HEK293 (cell line): ENCODE measurements around the gene RHOB.

Experiments
- CTCF ChIA-PET: fragments of 350-600 bp; formaldehyde crosslinking; extraction: SDS; loops from one replicate; lab custom pipeline; 2021; ENCODE audit warnings: antibody characterized with exemption; lab: Yijun Ruan, JAX
- POLR2A ChIA-PET: fragments of 300-600 bp; formaldehyde crosslinking; extraction: SDS; loops from one replicate; lab custom pipeline; 2020; ENCODE audit warnings: antibody characterized with exemption, inconsistent platforms; lab: Yijun Ruan, JAX
- H3K27ac ChIP-seq: fragments of 200-500 bp; sonication (Bioruptor generic); 2 replicates; pipeline ENCODE4 v1.5.1; 2014; ENCODE audit warnings: low read depth, low read length, control low read depth, inconsistent platforms; ENCODE audit errors: extremely low read depth
- H3K36me3 ChIP-seq, 2 experiments: fragments of 200-500 bp in 1 of 2; sonication (Bioruptor generic) in 1 of 2; 1 replicate in 1 of 2; 2 replicates in 1 of 2; pipeline ENCODE4 v1.5.1; 2014 to 2017; ENCODE audit warnings: inconsistent platforms in 2 of 2, low read length in 2 of 2; ENCODE audit not compliant: control insufficient read depth in 2 of 2, insufficient read depth in 1 of 2
- H3K4me1 ChIP-seq: fragments of 200-500 bp; sonication (Bioruptor generic); 2 replicates; pipeline ENCODE4 v1.5.1; 2014; ENCODE audit warnings: mild to moderate bottlenecking, low read length, inconsistent platforms; ENCODE audit not compliant: control insufficient read depth, insufficient read depth
- H3K4me3 ChIP-seq: 2 replicates; pipeline ENCODE4 v1.5.1; 2011; ENCODE audit warnings: low read depth, mild to moderate bottlenecking, control low read depth, low read length, moderate library complexity
- H3K9me3 ChIP-seq: fragments of 200-500 bp; sonication (Bioruptor generic); 2 replicates; pipeline ENCODE4 v1.5.1; 2014; ENCODE audit warnings: low read depth, low read length, inconsistent platforms; ENCODE audit not compliant: control insufficient read depth, insufficient read depth
- CTCF ChIP-seq: fragments of 450-650 bp; formaldehyde crosslinking; IDR thresholded peaks from 2 replicates; pipeline ENCODE4 v1.5.1; 2016; ENCODE audit warnings: missing biosample characterization, missing genetic modification characterization
- GLI4 ChIP-seq: fragments of 450-650 bp; formaldehyde crosslinking; IDR thresholded peaks from 2 replicates; pipeline ENCODE4 v1.5.1; 2016; ENCODE audit warnings: missing biosample characterization, missing genetic modification characterization
- HOXA7 ChIP-seq: sonication (generic); formaldehyde crosslinking; IDR thresholded peaks from 2 replicates; pipeline ENCODE4 v1.8.1; 2022; ENCODE audit warnings: missing genetic modification reagents, borderline replicate concordance
- KLF10 ChIP-seq: fragments of 450-650 bp; IDR thresholded peaks from 2 replicates; pipeline ENCODE4 v1.5.1; 2018; ENCODE audit warnings: missing biosample characterization, mild to moderate bottlenecking, missing genetic modification characterization
- KLF8 ChIP-seq: fragments of 450-650 bp; formaldehyde crosslinking; IDR thresholded peaks from 2 replicates; pipeline ENCODE4 v1.5.1; 2016; ENCODE audit warnings: missing biosample characterization, missing genetic modification characterization
- MEIS1 ChIP-seq: sonication (generic); formaldehyde crosslinking; IDR thresholded peaks from 2 replicates; pipeline ENCODE4 v1.8.1; 2022; ENCODE audit warnings: missing genetic modification reagents, mild to moderate bottlenecking, borderline replicate concordance
- PRDM1 ChIP-seq: fragments of 450-650 bp; formaldehyde crosslinking; IDR thresholded peaks from 2 replicates; pipeline ENCODE4; 2016; ENCODE audit warnings: missing biosample characterization, missing genetic modification characterization
- YY2 ChIP-seq: fragments of 450-650 bp; formaldehyde crosslinking; IDR thresholded peaks from 2 replicates; pipeline ENCODE4 v1.5.1; 2016; ENCODE audit warnings: missing biosample characterization, missing genetic modification characterization
- ZBTB17 ChIP-seq: fragments of 450-650 bp; formaldehyde crosslinking; IDR thresholded peaks from 2 replicates; pipeline ENCODE4 v1.5.1; 2016; ENCODE audit warnings: missing biosample characterization, missing genetic modification characterization
- ZBTB21 ChIP-seq: fragments of 450-650 bp; formaldehyde crosslinking; IDR thresholded peaks from 2 replicates; pipeline ENCODE4 v1.5.1; 2017; ENCODE audit warnings: missing biosample characterization, missing genetic modification characterization
- ZNF121 ChIP-seq: fragments of 450-650 bp; formaldehyde crosslinking; IDR thresholded peaks from 2 replicates; pipeline ENCODE4 v1.5.1; 2016; ENCODE audit warnings: missing biosample characterization, missing genetic modification characterization
- ZNF148 ChIP-seq: fragments of 450-650 bp; formaldehyde crosslinking; IDR thresholded peaks from 2 replicates; pipeline ENCODE4 v1.5.0; 2017; ENCODE audit warnings: missing biosample characterization, missing genetic modification characterization, borderline replicate concordance
- ZNF23 ChIP-seq: fragments of 450-650 bp; formaldehyde crosslinking; IDR thresholded peaks from 2 replicates; pipeline ENCODE4 v1.5.1; 2016; ENCODE audit warnings: missing biosample characterization, missing genetic modification characterization, borderline replicate concordance
- ZNF26 ChIP-seq: fragments of 450-650 bp; formaldehyde crosslinking; IDR thresholded peaks from 2 replicates; pipeline ENCODE4 v1.5.1; 2016; ENCODE audit warnings: missing biosample characterization, missing genetic modification characterization
- ZNF426 ChIP-seq: fragments of 450-650 bp; formaldehyde crosslinking; IDR thresholded peaks from 2 replicates; pipeline ENCODE4 v1.5.1; 2017; ENCODE audit warnings: missing biosample characterization, missing genetic modification characterization, mild to moderate bottlenecking, inconsistent platforms, moderate library complexity
- ZNF48 ChIP-seq: fragments of 450-650 bp; formaldehyde crosslinking; IDR thresholded peaks from 2 replicates; pipeline ENCODE4 v1.5.1; 2016; ENCODE audit warnings: missing biosample characterization, missing genetic modification characterization
- ZNF488 ChIP-seq: fragments of 450-650 bp; formaldehyde crosslinking; IDR thresholded peaks from 2 replicates; pipeline ENCODE4 v1.5.1; 2016; ENCODE audit warnings: missing biosample characterization, missing genetic modification characterization
- ZNF513 ChIP-seq: fragments of 450-650 bp; IDR thresholded peaks from 2 replicates; pipeline ENCODE4 v1.5.1; 2018; ENCODE audit warnings: missing biosample characterization, missing genetic modification characterization
- ZNF530 ChIP-seq: fragments of 450-650 bp; formaldehyde crosslinking; IDR thresholded peaks from 2 replicates; pipeline ENCODE4 v1.5.1; 2016; ENCODE audit warnings: low read depth, missing biosample characterization, missing genetic modification characterization
- ZNF623 ChIP-seq: fragments of 450-650 bp; formaldehyde crosslinking; IDR thresholded peaks from 2 replicates; pipeline ENCODE4 v1.5.1; 2016; ENCODE audit warnings: missing biosample characterization, missing genetic modification characterization
- ZNF624 ChIP-seq: fragments of 450-650 bp; formaldehyde crosslinking; IDR thresholded peaks from 2 replicates; pipeline ENCODE4 v1.5.1; 2017; ENCODE audit warnings: missing biosample characterization, missing genetic modification characterization
- ZNF629 ChIP-seq: fragments of 450-650 bp; formaldehyde crosslinking; IDR thresholded peaks from 2 replicates; pipeline ENCODE4 v1.5.1; 2017; ENCODE audit warnings: missing biosample characterization, missing genetic modification characterization
- ZNF768 ChIP-seq: fragments of 450-650 bp; formaldehyde crosslinking; IDR thresholded peaks from 2 replicates; pipeline ENCODE4 v1.5.1; 2018; ENCODE audit warnings: missing biosample characterization, mild to moderate bottlenecking, missing genetic modification characterization
- ZNF830 ChIP-seq: fragments of 450-650 bp; IDR thresholded peaks from 2 replicates; pipeline ENCODE4 v1.5.0; 2018; ENCODE audit warnings: missing biosample characterization, missing genetic modification characterization, low read depth, mild to moderate bottlenecking, moderate library complexity

RHOB gene

GRCh38 chr2:20480913-20481312 is 34.0 kb downstream of the RHOB start:
- H3K4me1 ChIP-seq = no peaks in the 10 kb centered on the region
- H3K27ac ChIP-seq = no peak overlapping the region
- H3K36me3 ChIP-seq = no peaks in the 10 kb centered on the region
- no peaks in the 10 kb centered on the region for H3K9me3 ChIP-seq
- ChIA-PET POLR2A (interaction anchor here (1.5 kb wide), 1 partner anchor 34 kb away, joined by 5 read pairs; the partner anchor contains the start of gene RHOB), CTCF (interaction anchor here (0.7 kb wide), 1 partner anchor 1654 kb away, joined by 3 read pairs; no protein-coding TSS in a partner anchor)
- TF ChIP-seq ZNF26 (tag by site-specific recombination) (no peak), ZNF148 (tag by site-specific recombination) (no peak), YY2 (no peak)
- no peak overlapping the region for H3K4me3 ChIP-seq

- H3K36me3 ChIP-seq = no peaks in the 10 kb centered on the region
- H3K4me3 ChIP-seq = no peak overlapping the region
- TF ChIP-seq ZNF488 (tag by site-specific recombination) = no peak
- TF ChIP-seq GLI4 (tag by site-specific recombination) = no peak
- TF ChIP-seq ZNF23 (tag by site-specific recombination) = no peak
- no peak for TF ChIP-seq MEIS1 (CRISPR knock-in tag)
- TF ChIP-seq KLF8 (tag by site-specific recombination) = no peak
- TF ChIP-seq ZNF513 (tag by site-specific recombination) = no peak
- TF ChIP-seq ZNF768 (tag by site-specific recombination) = no peak
- no peak for TF ChIP-seq ZNF121
- no peak for TF ChIP-seq PRDM1 (tag by site-specific recombination)
- no peaks in the 10 kb centered on the region for H3K4me1 ChIP-seq
- ChIA-PET POLR2A (interaction anchor here (1.5 kb wide), 1 partner anchor 35 kb away, joined by 5 read pairs; the partner anchor contains the start of gene RHOB), CTCF (interaction anchor here (0.7 kb wide), 2 partner anchors 12 to 1655 kb away, joined by 3 read pairs; no protein-coding TSS in a partner anchor)
- no peak overlapping the region for H3K27ac ChIP-seq
- H3K9me3 ChIP-seq = no peaks in the 10 kb centered on the region
Measured at GRCh38 chr2:20481798-20482405, 35.0 kb downstream of the RHOB start.

- Histone ChIP-seq H3K9me3 (no peaks in the 10 kb centered on the region), H3K4me3 (no peak overlapping the region), H3K4me1 (no peaks in the 10 kb centered on the region), H3K27ac (no peak overlapping the region), H3K36me3 (no peaks in the 10 kb centered on the region)
- ChIA-PET CTCF (interaction anchor here (0.7 kb wide), 2 partner anchors 11 to 554 kb away, joined by 3 to 4 read pairs; no protein-coding TSS in a partner anchor), POLR2A (no interaction called here)
- TF ChIP-seq ZNF530 (tag by site-specific recombination) (no peak), KLF10 (no peak), HOXA7 (CRISPR knock-in tag) (no peak), ZNF629 (tag by site-specific recombination) (no peak), ZNF623 (tag by site-specific recombination) (no peak), ZNF426 (tag by site-specific recombination) (no peak), ZNF624 (tag by site-specific recombination) (no peak), ZBTB21 (tag by site-specific recombination) (no peak), ZNF830 (no peak), CTCF (tag by site-specific recombination) (no peak), ZNF48 (tag by site-specific recombination) (no peak), ZBTB17 (no peak)
Measured at GRCh38 chr2:20482725-20483124, 35.9 kb downstream of the RHOB start.
